ENCODE data around the gene ST8SIA4.

GRCh38 chr5:100867039-100867562, 36.0 kb downstream of the ST8SIA4 start:
- TF ChIP-seq CHD4 (IDR thresholded peaks at IDR 0.05) (no peak), ZBED1 (IDR thresholded peaks at IDR 0.05; ENCODE audit: borderline replicate concordance) (no peak), EZH2 (IDR thresholded peaks at IDR 0.05; ENCODE audit: borderline replicate concordance, control insufficient read depth, low read depth, low read length) (no peak), POLR2AphosphoS2 (IDR thresholded peaks at IDR 0.05; ENCODE audit: low read depth, low read length) (no peak), POLR2A (IDR thresholded peaks at IDR 0.05; ENCODE audit: low read depth, low read length) (no peak)

All from GM12878 (cell line).